MM.1S (cell line): Measurements from ENCODE around the gene BARHL1.

Experiments
- DNase-seq: peaks from one replicate; pipeline ENCODE4 v3.0.0-alpha.2; 2015
- H2AFZ ChIP-seq: fragments of 300-600 bp; sonication (generic); 2 replicates; pipeline ENCODE4 v1.6.0; 2016; ENCODE audit warnings: antibody characterized with exemption, low read length
- H3F3A ChIP-seq: fragments of 300-600 bp; sonication (generic); 2 replicates; pipeline ENCODE4 v1.6.1; 2016; ENCODE audit warnings: mild to moderate bottlenecking, antibody characterized with exemption, low read length, moderate library complexity, mixed read lengths; ENCODE audit not compliant: insufficient read depth
- H3K27ac ChIP-seq: fragments of 300-600 bp; sonication (generic); 2 replicates; pipeline ENCODE4 v1.5.1; 2016; ENCODE audit warnings: mild to moderate bottlenecking, low read length
- H3K27me3 ChIP-seq: fragments of 300-600 bp; sonication (generic); replicated peaks from 2 replicates; pipeline ENCODE4 v1.6.0; 2016; ENCODE audit warnings: low read length; ENCODE audit not compliant: insufficient read depth
- H3K36me3 ChIP-seq: fragments of 300-600 bp; sonication (generic); replicated peaks from 2 replicates; pipeline ENCODE4 v1.6.1; 2016; ENCODE audit warnings: mild to moderate bottlenecking, low read length, mixed read lengths; ENCODE audit not compliant: insufficient read depth
- H3K4me1 ChIP-seq: fragments of 300-600 bp; sonication (generic); 2 replicates; pipeline ENCODE4 v1.6.1; 2016; ENCODE audit warnings: low read length, mixed read lengths
- H3K4me2 ChIP-seq: fragments of 300-600 bp; sonication (generic); 2 replicates; pipeline ENCODE4 v1.6.0; 2016; ENCODE audit warnings: low read depth, low read length
- H3K4me3 ChIP-seq: fragments of 300-600 bp; sonication (generic); 2 replicates; pipeline ENCODE4 v1.5.1; 2016; ENCODE audit warnings: low read length, mixed read lengths
- H3K79me2 ChIP-seq: fragments of 300-600 bp; sonication (generic); 2 replicates; pipeline ENCODE4 v1.6.1; 2016; ENCODE audit warnings: mixed run types, low read length, mixed read lengths
- H3K9ac ChIP-seq: fragments of 300-600 bp; sonication (generic); 2 replicates; pipeline ENCODE4 v1.6.1; 2016; ENCODE audit warnings: low read length, mixed read lengths
- H3K9me2 ChIP-seq: fragments of 300-600 bp; sonication (generic); replicated peaks from 2 replicates; pipeline ENCODE4 v1.6.1; 2016; ENCODE audit warnings: mild to moderate bottlenecking, low read length, mixed read lengths; ENCODE audit not compliant: insufficient read depth
- H3K9me3 ChIP-seq: fragments of 300-600 bp; sonication (generic); replicated peaks from 2 replicates; pipeline ENCODE4 v1.6.1; 2016; ENCODE audit warnings: mild to moderate bottlenecking, low read length, mixed read lengths; ENCODE audit not compliant: insufficient read depth
- H4K20me1 ChIP-seq: fragments of 300-600 bp; sonication (generic); 2 replicates; pipeline ENCODE4 v1.6.1; 2016; ENCODE audit warnings: mild to moderate bottlenecking, low read length, moderate library complexity, mixed read lengths; ENCODE audit not compliant: insufficient read depth
- EZH2 ChIP-seq: fragments of 300-600 bp; sonication (generic); optimal IDR thresholded peaks from 2 replicates; pipeline ENCODE3; 2017; ENCODE audit warnings: low read depth, mild to moderate bottlenecking, antibody characterized with exemption, low read length, mixed read lengths
- EZH2phosphoT487 ChIP-seq: fragments of 300-600 bp; sonication (generic); IDR thresholded peaks from 2 replicates; pipeline ENCODE4 v1.6.1; 2018; ENCODE audit warnings: antibody characterized with exemption, low read length
- TF ChIP-seq, protein P1 (sequence below): fragments of 300-600 bp; sonication (generic); IDR thresholded peaks from 2 replicates; pipeline ENCODE4 v1.5.1; 2016; ENCODE audit warnings: antibody characterized with exemption, low read length, mixed read lengths

The BARHL1 gene

DNA sequence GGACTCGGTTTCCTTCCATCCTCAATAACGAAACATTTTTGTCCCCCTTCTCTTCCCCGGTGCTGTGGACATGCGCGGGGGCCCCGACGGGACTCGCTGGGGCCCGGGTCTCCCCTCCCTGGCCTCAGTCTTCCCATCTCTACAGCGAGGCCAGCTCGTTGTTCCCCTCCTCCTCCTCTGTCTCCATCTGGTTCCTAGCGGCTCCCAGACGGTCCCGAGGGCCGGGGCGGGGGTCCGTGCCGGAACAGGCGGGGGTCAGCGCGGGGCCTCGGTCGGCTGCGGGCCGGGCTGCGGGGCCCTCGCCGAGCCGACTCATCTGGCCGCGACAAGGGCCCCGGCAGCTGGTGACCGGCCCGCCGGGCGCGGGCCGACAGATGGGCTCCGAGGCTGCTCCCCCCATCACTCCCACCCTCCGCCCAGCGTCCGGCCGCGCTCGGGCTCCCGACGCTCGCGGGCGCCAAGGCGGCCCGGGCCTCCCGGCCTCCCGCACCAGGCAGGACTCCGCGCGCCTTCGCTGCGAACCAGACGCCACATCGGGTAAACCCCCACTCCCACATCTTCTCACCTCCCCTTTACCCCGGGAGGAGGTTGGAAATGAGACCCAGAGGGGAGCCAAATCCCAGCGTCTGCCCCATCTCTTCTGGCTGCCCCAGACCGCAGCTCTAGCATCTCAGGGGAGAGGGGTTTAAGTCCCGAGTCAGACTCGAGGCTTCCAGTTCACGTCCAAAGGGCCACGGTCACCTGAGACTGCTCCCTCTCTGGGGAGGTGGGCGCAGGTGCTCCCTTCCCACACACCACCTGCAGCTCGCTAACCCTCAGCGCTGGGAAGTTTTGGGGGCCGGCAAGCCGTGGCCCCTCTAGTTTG lies 8.1 kb downstream of the BARHL1 start:
- no peaks in the 10 kb centered on the region for H3K4me1 ChIP-seq

DNA sequence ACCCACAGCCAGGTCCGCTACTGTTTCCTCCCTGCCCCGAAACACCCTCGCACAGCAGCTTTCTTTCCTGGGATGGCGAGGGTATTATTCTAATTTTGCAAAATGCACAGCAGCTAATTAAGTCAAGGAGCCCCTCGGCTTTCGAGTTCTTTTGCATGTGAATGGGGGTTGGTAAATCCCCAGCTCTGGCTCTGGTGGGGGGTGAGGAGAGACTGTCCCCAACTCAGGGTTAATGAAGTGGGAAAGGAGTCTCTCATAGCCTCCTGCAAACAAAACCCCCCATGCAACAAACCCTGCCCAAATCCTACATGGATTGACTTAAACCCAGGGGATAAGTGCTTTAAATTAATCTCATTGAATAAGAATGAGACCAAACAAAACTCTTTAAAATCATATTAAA lies 8.8 kb downstream of the BARHL1 start:
- TF ChIP-seq EZH2, result no peak
- TF ChIP-seq EZH2phosphoT487, result no peak
- TF ChIP-seq, protein P1, sequence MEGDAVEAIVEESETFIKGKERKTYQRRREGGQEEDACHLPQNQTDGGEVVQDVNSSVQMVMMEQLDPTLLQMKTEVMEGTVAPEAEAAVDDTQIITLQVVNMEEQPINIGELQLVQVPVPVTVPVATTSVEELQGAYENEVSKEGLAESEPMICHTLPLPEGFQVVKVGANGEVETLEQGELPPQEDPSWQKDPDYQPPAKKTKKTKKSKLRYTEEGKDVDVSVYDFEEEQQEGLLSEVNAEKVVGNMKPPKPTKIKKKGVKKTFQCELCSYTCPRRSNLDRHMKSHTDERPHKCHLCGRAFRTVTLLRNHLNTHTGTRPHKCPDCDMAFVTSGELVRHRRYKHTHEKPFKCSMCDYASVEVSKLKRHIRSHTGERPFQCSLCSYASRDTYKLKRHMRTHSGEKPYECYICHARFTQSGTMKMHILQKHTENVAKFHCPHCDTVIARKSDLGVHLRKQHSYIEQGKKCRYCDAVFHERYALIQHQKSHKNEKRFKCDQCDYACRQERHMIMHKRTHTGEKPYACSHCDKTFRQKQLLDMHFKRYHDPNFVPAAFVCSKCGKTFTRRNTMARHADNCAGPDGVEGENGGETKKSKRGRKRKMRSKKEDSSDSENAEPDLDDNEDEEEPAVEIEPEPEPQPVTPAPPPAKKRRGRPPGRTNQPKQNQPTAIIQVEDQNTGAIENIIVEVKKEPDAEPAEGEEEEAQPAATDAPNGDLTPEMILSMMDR, result no peak
- Histone ChIP-seq H4K20me1 (0 out of 2 replicates have a peak, but pooled peaks cover 3% of the 10 kb centered on the region), H3K4me1 (no peaks in the 10 kb centered on the region), H3K9me2 (no peaks in the 10 kb centered on the region), H2AFZ (no peak overlapping the region), H3F3A (no peaks in the 10 kb centered on the region), H3K9ac (no peak overlapping the region), H3K27ac (no peak overlapping the region), H3K27me3 (peaks cover 23% of the 10 kb centered on the region), H3K4me2 (no peak overlapping the region), H3K4me3 (no peak overlapping the region), H3K79me2 (no peaks in the 10 kb centered on the region), H3K36me3 (no peaks in the 10 kb centered on the region), H3K9me3 (no peaks in the 10 kb centered on the region)
- no peak for DNase-seq

More for the DNA sequence above, 8.1 kb downstream of the BARHL1 start:
- Histone ChIP-seq H3K9ac (no peak overlapping the region), H3K4me2 (no peak overlapping the region), H4K20me1 (0 out of 2 replicates have a peak, but pooled peaks cover 3% of the 10 kb centered on the region), H3K36me3 (no peaks in the 10 kb centered on the region), H3K4me3 (no peak overlapping the region), H3K9me2 (no peaks in the 10 kb centered on the region), H3K9me3 (no peaks in the 10 kb centered on the region), H3K27me3 (peaks cover 30% of the 10 kb centered on the region), H3F3A (no peaks in the 10 kb centered on the region), H2AFZ (no peak overlapping the region), H3K27ac (no peak overlapping the region), H3K79me2 (no peaks in the 10 kb centered on the region)
- no peak for TF ChIP-seq EZH2phosphoT487
- no peak for DNase-seq

DNA sequence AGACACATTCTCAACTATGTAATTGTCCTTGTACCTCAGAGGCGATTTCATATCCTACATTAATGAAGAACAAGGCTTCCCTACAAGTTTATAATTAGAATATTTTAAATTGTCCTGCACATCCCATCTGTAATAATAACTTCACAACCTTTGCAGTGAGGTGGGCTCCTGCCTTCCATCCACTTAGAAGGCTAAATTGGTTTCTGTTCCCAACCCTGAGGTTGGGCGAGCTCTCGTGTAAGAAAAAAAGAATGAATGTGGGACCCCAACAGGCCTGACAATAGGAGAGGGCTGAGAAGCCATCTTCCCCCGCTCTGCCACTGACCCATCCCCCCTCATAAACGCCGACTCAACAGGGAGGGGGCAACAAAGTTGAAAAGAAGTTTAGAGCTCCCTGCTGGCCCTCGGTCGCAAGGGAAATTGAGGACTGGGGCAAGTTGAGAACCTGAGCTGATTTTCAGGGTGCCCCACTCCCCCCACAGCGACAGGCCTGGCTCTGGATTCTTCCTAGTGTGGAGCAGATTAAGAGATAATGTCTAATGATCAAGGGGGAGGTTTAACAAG lies 9.4 kb downstream of the BARHL1 start:
- Histone ChIP-seq H2AFZ (no peak overlapping the region), H3K9ac (no peak overlapping the region), H3K9me2 (no peaks in the 10 kb centered on the region), H3K27ac (no peak overlapping the region), H3K4me1 (no peaks in the 10 kb centered on the region), H3K9me3 (no peaks in the 10 kb centered on the region), H4K20me1 (0 out of 2 replicates have a peak, but pooled peaks cover 3% of the 10 kb centered on the region), H3K36me3 (no peaks in the 10 kb centered on the region), H3F3A (no peaks in the 10 kb centered on the region), H3K4me2 (no peak overlapping the region), H3K4me3 (no peak overlapping the region), H3K27me3 (peaks cover 17% of the 10 kb centered on the region), H3K79me2 (no peaks in the 10 kb centered on the region)
- no peak for TF ChIP-seq EZH2
- no peak for TF ChIP-seq EZH2phosphoT487
- TF ChIP-seq, protein P1, result no peak
- no peak for DNase-seq

DNA sequence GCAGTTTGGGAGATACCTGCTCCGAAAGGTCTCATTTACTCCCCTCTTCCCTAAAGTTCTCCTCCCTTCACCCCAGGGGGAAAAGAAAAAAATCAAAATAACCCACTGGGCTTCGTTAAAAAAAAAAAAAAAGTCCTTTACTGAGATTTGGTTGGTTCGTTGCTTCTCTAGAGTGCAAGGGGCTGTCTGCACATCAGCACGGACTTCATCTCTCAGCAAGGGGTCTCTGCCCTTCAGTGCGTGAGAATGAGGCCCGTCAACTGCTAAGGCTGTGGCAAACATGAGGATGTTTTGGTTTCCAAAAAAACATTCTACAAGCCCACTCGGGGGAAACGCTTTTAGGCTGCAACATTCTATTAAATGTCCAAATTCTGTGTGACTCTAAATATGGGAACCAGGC lies 10.0 kb downstream of the BARHL1 start:
- no peaks in the 10 kb centered on the region for H3K79me2 ChIP-seq
- H3F3A ChIP-seq, result no peaks in the 10 kb centered on the region
- H3K27me3 ChIP-seq, result peaks cover 11% of the 10 kb centered on the region
- H2AFZ ChIP-seq, result no peak overlapping the region
- no peak for TF ChIP-seq EZH2
- TF ChIP-seq, protein P1, result no peak
- no peak for TF ChIP-seq EZH2phosphoT487
- H3K27ac ChIP-seq, result no peak overlapping the region
- no peak overlapping the region for H3K4me3 ChIP-seq
- no peaks in the 10 kb centered on the region for H3K4me1 ChIP-seq
- H3K9me2 ChIP-seq, result no peaks in the 10 kb centered on the region
- 0 out of 2 replicates have a peak, but pooled peaks cover 3% of the 10 kb centered on the region for H4K20me1 ChIP-seq
- H3K36me3 ChIP-seq, result no peaks in the 10 kb centered on the region
- no peaks in the 10 kb centered on the region for H3K9me3 ChIP-seq
- DNase-seq, result no peak
- no peak overlapping the region for H3K4me2 ChIP-seq
- no peak overlapping the region for H3K9ac ChIP-seq
